ENCODE results near the gene FAM209A. TPM values are rescaled to one million over a fixed set of nuclear protein-coding genes. Genes with fewer than 3 reads are reported as not detected.
"Not testable (repeated sequence)": the region's sequence is repeated elsewhere in the genome, so short reads cannot be mapped to it uniquely, and the experiment has no call there.

Gene FAM209A
- polyA plus RNA-seq, 1 donor (not counting 4 experiments of a cell fraction or from before 2014, with no cell fraction given) = 0.35 TPM

DNA sequence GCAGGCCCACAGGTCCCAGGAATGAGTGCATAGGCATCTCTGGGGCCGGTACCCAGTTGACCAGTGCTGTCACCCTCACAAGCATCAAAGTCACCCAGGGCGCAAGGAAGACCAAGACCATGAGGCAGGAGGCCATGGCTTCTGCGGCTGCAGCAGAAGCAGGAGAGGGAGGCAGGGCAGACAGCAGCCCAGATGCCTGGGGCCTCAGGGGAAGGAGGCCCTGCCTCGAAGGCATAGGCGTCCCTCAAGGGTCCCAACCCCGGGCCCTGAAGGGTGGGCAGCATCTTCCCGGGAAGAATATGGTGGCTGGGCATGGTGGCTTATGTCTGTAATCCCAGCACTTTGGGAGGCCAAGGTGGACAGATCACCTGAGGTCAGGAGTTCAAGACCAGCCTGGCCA, 3.0 kb downstream of the FAM209A start:
- no peaks in the 10 kb centered on the region for H3K27me3 ChIP-seq (ENCODE audit: control insufficient read depth, extremely low read depth, insufficient read depth, low read length)
- no peaks in the 10 kb centered on the region for H3K4me1 ChIP-seq (ENCODE audit: control insufficient read depth, extremely low read depth, insufficient read depth, low read length)
- no peak overlapping the region for H3K4me3 ChIP-seq (ENCODE audit: control insufficient read depth in 2 of 3, extremely low read depth in 1 of 3, insufficient read depth in 2 of 3, low read depth in 1 of 3, low read length in 3 of 3)
- H3K27ac ChIP-seq (ENCODE audit: control insufficient read depth, insufficient read depth, low read length) = no peak overlapping the region
- no peak overlapping the region for H3K4me2 ChIP-seq (ENCODE audit: control insufficient read depth, extremely low read depth, insufficient read depth, low read depth, low read length)
- no peak overlapping the region for H2AFZ ChIP-seq (ENCODE audit: control insufficient read depth, low read length)
- H3K9ac ChIP-seq (ENCODE audit: control insufficient read depth, extremely low read depth, insufficient read depth, low read length) = no peak overlapping the region
- no peaks in the 10 kb centered on the region for H3K36me3 ChIP-seq (ENCODE audit: control insufficient read depth in 2 of 2, extremely low read depth in 1 of 2, insufficient read depth in 2 of 2, low read length in 2 of 2)
- FAIRE-seq (no peak), DNase-seq (ENCODE audit: low read depth, low spot score) (no peak)
- H3K79me2 ChIP-seq (ENCODE audit: control insufficient read depth, insufficient read depth, low read length) = no peaks in the 10 kb centered on the region
- dilution Hi-C loops (cut with MboI; ENCODE audit: extremely low pct_ligation_motif_present, low sequenced_read_pairs) = no loop called here
- H3K9me3 ChIP-seq (ENCODE audit: control insufficient read depth, low read depth, low read length) = no peaks in the 10 kb centered on the region
- TF ChIP-seq, protein P1, sequence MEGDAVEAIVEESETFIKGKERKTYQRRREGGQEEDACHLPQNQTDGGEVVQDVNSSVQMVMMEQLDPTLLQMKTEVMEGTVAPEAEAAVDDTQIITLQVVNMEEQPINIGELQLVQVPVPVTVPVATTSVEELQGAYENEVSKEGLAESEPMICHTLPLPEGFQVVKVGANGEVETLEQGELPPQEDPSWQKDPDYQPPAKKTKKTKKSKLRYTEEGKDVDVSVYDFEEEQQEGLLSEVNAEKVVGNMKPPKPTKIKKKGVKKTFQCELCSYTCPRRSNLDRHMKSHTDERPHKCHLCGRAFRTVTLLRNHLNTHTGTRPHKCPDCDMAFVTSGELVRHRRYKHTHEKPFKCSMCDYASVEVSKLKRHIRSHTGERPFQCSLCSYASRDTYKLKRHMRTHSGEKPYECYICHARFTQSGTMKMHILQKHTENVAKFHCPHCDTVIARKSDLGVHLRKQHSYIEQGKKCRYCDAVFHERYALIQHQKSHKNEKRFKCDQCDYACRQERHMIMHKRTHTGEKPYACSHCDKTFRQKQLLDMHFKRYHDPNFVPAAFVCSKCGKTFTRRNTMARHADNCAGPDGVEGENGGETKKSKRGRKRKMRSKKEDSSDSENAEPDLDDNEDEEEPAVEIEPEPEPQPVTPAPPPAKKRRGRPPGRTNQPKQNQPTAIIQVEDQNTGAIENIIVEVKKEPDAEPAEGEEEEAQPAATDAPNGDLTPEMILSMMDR (optimal IDR thresholded peaks at IDR 0.05 in 1 of 3, IDR thresholded peaks at IDR 0.05 in 1 of 3, conservative IDR thresholded peaks at IDR 0.05 in 1 of 3; ENCODE audit: extremely low read depth in 1 of 3, insufficient read depth in 2 of 3, low read length in 3 of 3) = no peak
- no peak for TF ChIP-seq EZH2 (IDR thresholded peaks at IDR 0.05; ENCODE audit: low read length)
- H4K20me1 ChIP-seq (ENCODE audit: control insufficient read depth, extremely low read depth, insufficient read depth, low read length) = no peaks in the 10 kb centered on the region
- no peaks in the 10 kb centered on the region for H3K9me1 ChIP-seq (ENCODE audit: control insufficient read depth, extremely low read depth, insufficient read depth, low read length)

DNA sequence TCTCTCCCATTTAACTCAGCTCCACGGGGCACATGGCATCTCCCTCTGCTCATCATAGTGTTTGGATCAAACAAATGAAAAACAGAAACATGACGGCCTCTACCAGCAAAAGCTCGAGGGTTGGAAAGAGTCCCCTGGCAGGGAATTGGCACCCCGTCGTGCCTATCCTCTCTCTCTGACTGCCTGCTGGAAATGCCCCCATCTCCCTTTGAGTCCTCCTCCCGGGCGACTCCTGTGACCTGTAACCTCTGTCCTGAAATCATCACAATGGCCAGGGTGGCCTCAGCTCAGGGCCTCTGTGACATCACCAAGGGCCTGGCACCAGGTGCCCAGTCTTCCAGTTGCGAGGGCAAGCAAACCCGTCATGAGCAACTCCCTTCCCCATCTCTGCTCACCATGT, 8.4 kb downstream of the FAM209A start, which contains the start of gene FAM209B:
Gene FAM209B, plus strand, starts transcription at position 301 of the 400 bp plus-strand sequence. Its CDS starts 96 bp downstream, at position 397.
- H2AFZ ChIP-seq (ENCODE audit: control insufficient read depth, low read length); H3K27ac ChIP-seq (ENCODE audit: control insufficient read depth, insufficient read depth, low read length); H3K9me1 ChIP-seq (ENCODE audit: control insufficient read depth, extremely low read depth, insufficient read depth, low read length); H3K9ac ChIP-seq (ENCODE audit: control insufficient read depth, extremely low read depth, insufficient read depth, low read length); H3K4me1 ChIP-seq (ENCODE audit: control insufficient read depth, extremely low read depth, insufficient read depth, low read length); H3K27me3 ChIP-seq (ENCODE audit: control insufficient read depth, extremely low read depth, insufficient read depth, low read length); H3K79me2 ChIP-seq (ENCODE audit: control insufficient read depth, insufficient read depth, low read length); H3K36me3 ChIP-seq (ENCODE audit: control insufficient read depth in 2 of 2, extremely low read depth in 1 of 2, insufficient read depth in 2 of 2, low read length in 2 of 2); dilution Hi-C loops (cut with MboI; ENCODE audit: extremely low pct_ligation_motif_present, low sequenced_read_pairs); FAIRE-seq; H3K4me2 ChIP-seq (ENCODE audit: control insufficient read depth, extremely low read depth, insufficient read depth, low read depth, low read length); H3K9me3 ChIP-seq (ENCODE audit: control insufficient read depth, low read depth, low read length); H4K20me1 ChIP-seq (ENCODE audit: control insufficient read depth, extremely low read depth, insufficient read depth, low read length); H3K4me3 ChIP-seq (ENCODE audit: control insufficient read depth in 2 of 3, extremely low read depth in 1 of 3, insufficient read depth in 2 of 3, low read depth in 1 of 3, low read length in 3 of 3); DNase-seq (ENCODE audit: low read depth, low spot score): not testable (repeated sequence)

DNA sequence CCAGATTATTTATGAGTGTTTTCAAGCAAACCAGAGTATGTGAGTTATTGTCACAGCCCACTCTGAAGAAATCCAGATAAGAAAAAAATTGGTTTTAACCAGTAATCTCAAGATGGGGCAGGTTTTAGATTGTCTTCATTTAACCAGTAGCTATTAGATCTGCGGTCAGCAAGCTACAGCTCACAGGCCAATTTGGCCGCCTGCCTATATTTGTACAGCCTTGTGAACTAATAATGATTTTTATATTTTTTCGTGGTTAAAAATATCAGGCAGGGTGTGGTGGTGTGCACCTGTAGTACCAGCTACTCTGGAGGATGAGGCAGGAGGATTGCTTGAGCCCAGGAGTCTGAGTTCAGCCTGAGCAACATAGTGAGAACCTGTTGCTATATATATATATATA, 13.5 kb downstream of the FAM209A start:
- no peaks in the 10 kb centered on the region for H3K27me3 ChIP-seq (ENCODE audit: control insufficient read depth, extremely low read depth, insufficient read depth, low read length)
- H2AFZ ChIP-seq (ENCODE audit: control insufficient read depth, low read length) = no peak overlapping the region
- no peak for TF ChIP-seq EZH2 (IDR thresholded peaks at IDR 0.05; ENCODE audit: low read length)
- TF ChIP-seq, protein P1 (optimal IDR thresholded peaks at IDR 0.05 in 1 of 3, IDR thresholded peaks at IDR 0.05 in 1 of 3, conservative IDR thresholded peaks at IDR 0.05 in 1 of 3; ENCODE audit: extremely low read depth in 1 of 3, insufficient read depth in 2 of 3, low read length in 3 of 3) = no peak
- H3K36me3 ChIP-seq (ENCODE audit: control insufficient read depth in 2 of 2, extremely low read depth in 1 of 2, insufficient read depth in 2 of 2, low read length in 2 of 2) = no peaks in the 10 kb centered on the region
- H3K9me3 ChIP-seq (ENCODE audit: control insufficient read depth, low read depth, low read length) = no peaks in the 10 kb centered on the region
- H3K79me2 ChIP-seq (ENCODE audit: control insufficient read depth, insufficient read depth, low read length) = no peaks in the 10 kb centered on the region
- H3K4me2 ChIP-seq (ENCODE audit: control insufficient read depth, extremely low read depth, insufficient read depth, low read depth, low read length) = no peak overlapping the region
- dilution Hi-C loops (cut with MboI; ENCODE audit: extremely low pct_ligation_motif_present, low sequenced_read_pairs) = no loop called here
- no peak for DNase-seq (ENCODE audit: low read depth, low spot score)
- no peak overlapping the region for H3K27ac ChIP-seq (ENCODE audit: control insufficient read depth, insufficient read depth, low read length)
- H3K9me1 ChIP-seq (ENCODE audit: control insufficient read depth, extremely low read depth, insufficient read depth, low read length) = no peaks in the 10 kb centered on the region
- no peaks in the 10 kb centered on the region for H4K20me1 ChIP-seq (ENCODE audit: control insufficient read depth, extremely low read depth, insufficient read depth, low read length)
- H3K4me1 ChIP-seq (ENCODE audit: control insufficient read depth, extremely low read depth, insufficient read depth, low read length) = no peaks in the 10 kb centered on the region
- no peak overlapping the region for H3K4me3 ChIP-seq (ENCODE audit: control insufficient read depth in 2 of 3, extremely low read depth in 1 of 3, insufficient read depth in 2 of 3, low read depth in 1 of 3, low read length in 3 of 3)
- H3K9ac ChIP-seq (ENCODE audit: control insufficient read depth, extremely low read depth, insufficient read depth, low read length) = no peak overlapping the region
- no peak for FAIRE-seq

Data from keratinocyte (primary cell).